AG04449 (cell line): Measurements from ENCODE around the gene TPSB2.

Experiments
- CTCF ChIA-PET: fragments of 350-600 bp; formaldehyde crosslinking; extraction: SDS; loops from one replicate; lab custom pipeline; 2021; ENCODE audit warnings: antibody characterized with exemption; lab: Yijun Ruan, JAX
- POLR2A ChIA-PET: fragments of 400-600, 350-600 bp; formaldehyde crosslinking; extraction: SDS; loops from one replicate; lab custom pipeline; 2020; ENCODE audit warnings: antibody characterized with exemption, inconsistent platforms; lab: Yijun Ruan, JAX
- DNase-seq: peaks from one replicate; pipeline ENCODE4 v3.0.0-alpha.2; 2010; ENCODE audit warnings: low read depth, low spot score
- H3K4me3 ChIP-seq: 2 replicates; pipeline ENCODE4 v1.5.1; 2011; ENCODE audit warnings: low read depth, mild to moderate bottlenecking, control low read depth, low read length
- TF ChIP-seq, protein P1 (sequence below): IDR thresholded peaks from one replicate; pipeline ENCODE4 v1.5.1; 2011; ENCODE audit warnings: mild to moderate bottlenecking, moderate library complexity, low read length, control low read depth, inconsistent platforms; ENCODE audit not compliant: insufficient read depth; ENCODE audit errors: missing control alignments

TPSB2 gene

DNA sequence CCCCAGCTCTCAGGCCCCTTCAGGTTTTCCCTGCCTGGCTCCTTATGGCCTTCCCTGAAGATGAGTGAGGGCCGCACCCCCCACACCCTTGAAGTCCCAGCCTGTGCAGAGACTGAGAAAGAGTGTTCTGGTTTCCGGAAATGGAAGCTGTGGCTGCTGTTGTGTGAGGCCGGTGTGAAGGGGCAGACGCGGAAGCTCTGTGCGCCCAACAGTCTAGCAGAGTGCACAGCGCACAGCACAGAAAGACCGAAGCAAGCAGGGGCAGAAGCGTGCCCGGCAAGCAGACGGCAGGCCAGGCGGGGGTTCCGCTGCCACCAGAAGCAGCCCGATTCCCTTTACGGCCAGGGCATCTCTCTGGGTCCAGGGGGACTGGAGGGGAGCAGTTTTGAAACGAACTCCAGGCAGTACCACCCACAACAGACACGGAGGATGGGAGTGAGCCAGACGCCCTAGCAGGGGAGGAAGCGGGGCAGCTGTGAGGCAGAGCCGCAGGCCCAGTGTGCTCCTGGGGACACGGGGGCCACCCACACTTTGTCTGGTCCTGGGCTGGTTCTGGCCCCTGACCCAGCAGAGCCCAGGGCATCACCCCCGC, 21.6 kb downstream of the TPSB2 start:
- TF ChIP-seq, protein P1, sequence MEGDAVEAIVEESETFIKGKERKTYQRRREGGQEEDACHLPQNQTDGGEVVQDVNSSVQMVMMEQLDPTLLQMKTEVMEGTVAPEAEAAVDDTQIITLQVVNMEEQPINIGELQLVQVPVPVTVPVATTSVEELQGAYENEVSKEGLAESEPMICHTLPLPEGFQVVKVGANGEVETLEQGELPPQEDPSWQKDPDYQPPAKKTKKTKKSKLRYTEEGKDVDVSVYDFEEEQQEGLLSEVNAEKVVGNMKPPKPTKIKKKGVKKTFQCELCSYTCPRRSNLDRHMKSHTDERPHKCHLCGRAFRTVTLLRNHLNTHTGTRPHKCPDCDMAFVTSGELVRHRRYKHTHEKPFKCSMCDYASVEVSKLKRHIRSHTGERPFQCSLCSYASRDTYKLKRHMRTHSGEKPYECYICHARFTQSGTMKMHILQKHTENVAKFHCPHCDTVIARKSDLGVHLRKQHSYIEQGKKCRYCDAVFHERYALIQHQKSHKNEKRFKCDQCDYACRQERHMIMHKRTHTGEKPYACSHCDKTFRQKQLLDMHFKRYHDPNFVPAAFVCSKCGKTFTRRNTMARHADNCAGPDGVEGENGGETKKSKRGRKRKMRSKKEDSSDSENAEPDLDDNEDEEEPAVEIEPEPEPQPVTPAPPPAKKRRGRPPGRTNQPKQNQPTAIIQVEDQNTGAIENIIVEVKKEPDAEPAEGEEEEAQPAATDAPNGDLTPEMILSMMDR = no peak
- POLR2A ChIA-PET = no interaction called here
- CTCF ChIA-PET = interaction anchor here (0.5 kb wide), 1 partner anchor 347 kb away, joined by 5 read pairs; no protein-coding TSS in a partner anchor
- no peak overlapping the region for H3K4me3 ChIP-seq
- DNase-seq = no peak

GRCh38 chr16:1206786-1207185, 23.2 kb downstream of the TPSB2 start:
- TF ChIP-seq, protein P1 = no peak

DNA sequence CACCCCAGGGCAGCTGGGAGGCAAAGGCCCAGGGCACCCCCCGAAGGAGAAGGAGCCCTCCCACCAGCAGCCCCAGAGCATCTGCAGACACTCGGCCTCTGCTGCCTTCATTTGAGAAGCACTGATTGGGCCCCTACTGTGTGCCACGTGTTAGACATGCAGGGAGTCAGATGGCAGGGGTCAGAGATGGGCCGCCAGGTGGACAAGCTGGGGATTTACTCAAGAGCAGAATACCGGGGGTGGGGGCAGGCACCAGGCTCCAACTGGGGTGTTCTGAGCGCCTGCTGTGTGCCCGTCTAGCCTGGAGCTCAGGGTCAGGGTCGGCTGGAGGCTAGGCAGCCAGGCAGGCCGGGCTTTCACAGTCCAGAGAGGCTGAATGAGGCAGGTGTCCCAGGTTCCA, 23.7 kb downstream of the TPSB2 start:
- DNase-seq = no peak
- TF ChIP-seq, protein P1 = no peak
- no peak overlapping the region for H3K4me3 ChIP-seq
- ChIA-PET POLR2A (no interaction called here), CTCF (no interaction called here)

More at GRCh38 chr16:1206786-1207185, 23.2 kb downstream of the TPSB2 start:
- H3K4me3 ChIP-seq = no peak overlapping the region
- ChIA-PET POLR2A (no interaction called here), CTCF (no interaction called here)
- no peak for DNase-seq

GRCh38 chr16:1204933-1205332, 25.1 kb downstream of the TPSB2 start:
- CTCF ChIA-PET = interaction anchor here (0.7 to 1.1 kb wide), 2 partner anchors 11 to 147 kb away, joined by 3 read pairs; no protein-coding TSS in a partner anchor
- no peak for DNase-seq
- H3K4me3 ChIP-seq = no peak overlapping the region
- POLR2A ChIA-PET = no interaction called here
- TF ChIP-seq, protein P1 = no peak

GRCh38 chr16:1202274-1202673, 27.7 kb downstream of the TPSB2 start:
- ChIA-PET POLR2A (no interaction called here), CTCF (no interaction called here)
- no peak overlapping the region for H3K4me3 ChIP-seq
- DNase-seq = no peak
- TF ChIP-seq, protein P1 = no peak

DNA sequence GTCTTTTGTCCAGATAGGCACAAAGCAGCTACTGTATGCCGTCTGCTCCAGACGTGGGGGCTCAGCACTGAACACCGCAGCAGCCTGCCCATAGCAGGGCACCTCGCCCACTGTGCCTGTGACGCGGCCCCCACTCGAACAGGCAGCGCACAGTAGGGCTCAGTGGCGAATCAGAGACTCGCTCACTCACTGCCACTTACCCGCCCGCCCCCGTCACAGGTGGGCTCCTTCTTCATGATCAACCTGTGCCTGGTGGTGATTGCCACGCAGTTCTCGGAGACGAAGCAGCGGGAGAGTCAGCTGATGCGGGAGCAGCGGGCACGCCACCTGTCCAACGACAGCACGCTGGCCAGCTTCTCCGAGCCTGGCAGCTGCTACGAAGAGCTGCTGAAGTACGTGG, 28.5 kb downstream of the TPSB2 start:
- TF ChIP-seq, protein P1 = no peak
- no peak for DNase-seq
- ChIA-PET CTCF (no interaction called here), POLR2A (no interaction called here)
- no peak overlapping the region for H3K4me3 ChIP-seq
